H1 (cell line): ENCODE measurements around the gene FNDC11.

ENCODE experiments used
- ATF2 ChIP-seq: IDR thresholded peaks from 2 replicates; pipeline ENCODE4 v1.6.1; 2012; ENCODE audit warnings: low read length, inconsistent platforms
- CEBPB ChIP-seq: IDR thresholded peaks from 2 replicates; pipeline ENCODE4 v1.6.1; 2012; ENCODE audit warnings: low read depth, low read length
- EZH2 ChIP-seq: fragments of 200-600 bp; sonication (generic); IDR thresholded peaks from 2 replicates; pipeline ENCODE4 v1.7.1; 2012; ENCODE audit warnings: low read depth, mild to moderate bottlenecking, moderate library complexity, low read length, inconsistent platforms; ENCODE audit not compliant: severe bottlenecking
- GTF2F1 ChIP-seq: IDR thresholded peaks from 2 replicates; pipeline ENCODE4 v1.6.1; 2012; ENCODE audit warnings: low read depth, low read length, improper control_type of control experiment, borderline replicate concordance
- MAX ChIP-seq: IDR thresholded peaks from 2 replicates; pipeline ENCODE4 v1.6.1; 2012; ENCODE audit warnings: inconsistent platforms
- POLR2A ChIP-seq, 2 experiments: IDR thresholded peaks; 1 replicate in 1 of 2; 2 replicates in 1 of 2; pipeline ENCODE4 v1.6.1; 2011; ENCODE audit warnings: low read depth in 2 of 2, low read length in 2 of 2, mild to moderate bottlenecking in 2 of 2; ENCODE audit errors: control extremely low read depth in 1 of 2
- ZNF274 ChIP-seq: IDR thresholded peaks from 2 replicates; pipeline ENCODE4 v1.7.0; 2012; ENCODE audit warnings: low read length, borderline replicate concordance; ENCODE audit errors: extremely low read depth
- TF ChIP-seq, protein P1 (sequence below), 3 experiments: IDR thresholded peaks; 1 replicate in 2 of 3; 2 replicates in 1 of 3; pipeline versions ENCODE4 v1.5.1 to v1.6.1; 2011; ENCODE audit warnings: low read length in 3 of 3, mild to moderate bottlenecking in 3 of 3, inconsistent platforms in 2 of 3, low read depth in 1 of 3, moderate library complexity in 1 of 3; ENCODE audit not compliant: insufficient read depth in 1 of 3; ENCODE audit errors: control extremely low read depth in 1 of 3

GRCh38 chr20:63558804-63559484, 5.0 kb downstream of the FNDC11 start:
- TF ChIP-seq GTF2F1 (no peak), MAX (no peak), EZH2 (no peak), ATF2 (no peak), ZNF274 (no peak), CEBPB (no peak), POLR2A (IDR thresholded peaks at IDR 0.05; ENCODE audit: control extremely low read depth in 1 of 2, low read depth in 2 of 2, low read length in 2 of 2) (no peak)
- TF ChIP-seq, protein P1, sequence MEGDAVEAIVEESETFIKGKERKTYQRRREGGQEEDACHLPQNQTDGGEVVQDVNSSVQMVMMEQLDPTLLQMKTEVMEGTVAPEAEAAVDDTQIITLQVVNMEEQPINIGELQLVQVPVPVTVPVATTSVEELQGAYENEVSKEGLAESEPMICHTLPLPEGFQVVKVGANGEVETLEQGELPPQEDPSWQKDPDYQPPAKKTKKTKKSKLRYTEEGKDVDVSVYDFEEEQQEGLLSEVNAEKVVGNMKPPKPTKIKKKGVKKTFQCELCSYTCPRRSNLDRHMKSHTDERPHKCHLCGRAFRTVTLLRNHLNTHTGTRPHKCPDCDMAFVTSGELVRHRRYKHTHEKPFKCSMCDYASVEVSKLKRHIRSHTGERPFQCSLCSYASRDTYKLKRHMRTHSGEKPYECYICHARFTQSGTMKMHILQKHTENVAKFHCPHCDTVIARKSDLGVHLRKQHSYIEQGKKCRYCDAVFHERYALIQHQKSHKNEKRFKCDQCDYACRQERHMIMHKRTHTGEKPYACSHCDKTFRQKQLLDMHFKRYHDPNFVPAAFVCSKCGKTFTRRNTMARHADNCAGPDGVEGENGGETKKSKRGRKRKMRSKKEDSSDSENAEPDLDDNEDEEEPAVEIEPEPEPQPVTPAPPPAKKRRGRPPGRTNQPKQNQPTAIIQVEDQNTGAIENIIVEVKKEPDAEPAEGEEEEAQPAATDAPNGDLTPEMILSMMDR (IDR thresholded peaks at IDR 0.05; ENCODE audit: control extremely low read depth in 1 of 3, insufficient read depth in 1 of 3, low read depth in 1 of 3, low read length in 3 of 3): no peak
